Limb (tissue), 2 donors: ENCODE measurements around the gene BEAN1.
"Not testable (repeated sequence)": the region's sequence is repeated elsewhere in the genome, so short reads cannot be mapped to it uniquely, and the experiment has no call there.

ENCODE experiments used
- DNase-seq, 2 donors: peaks; one replicate each; pipeline ENCODE4 v3.0.0-alpha.2; 2016; ENCODE audit errors: extremely low spot score in 2 of 2

The BEAN1 gene

GRCh38 chr16:66440271-66440802 lies 13.2 kb downstream of the BEAN1 start:
- DNase-seq = no peak

GRCh38 chr16:66440970-66441369 lies 13.9 kb downstream of the BEAN1 start:
- no peak for DNase-seq

DNA sequence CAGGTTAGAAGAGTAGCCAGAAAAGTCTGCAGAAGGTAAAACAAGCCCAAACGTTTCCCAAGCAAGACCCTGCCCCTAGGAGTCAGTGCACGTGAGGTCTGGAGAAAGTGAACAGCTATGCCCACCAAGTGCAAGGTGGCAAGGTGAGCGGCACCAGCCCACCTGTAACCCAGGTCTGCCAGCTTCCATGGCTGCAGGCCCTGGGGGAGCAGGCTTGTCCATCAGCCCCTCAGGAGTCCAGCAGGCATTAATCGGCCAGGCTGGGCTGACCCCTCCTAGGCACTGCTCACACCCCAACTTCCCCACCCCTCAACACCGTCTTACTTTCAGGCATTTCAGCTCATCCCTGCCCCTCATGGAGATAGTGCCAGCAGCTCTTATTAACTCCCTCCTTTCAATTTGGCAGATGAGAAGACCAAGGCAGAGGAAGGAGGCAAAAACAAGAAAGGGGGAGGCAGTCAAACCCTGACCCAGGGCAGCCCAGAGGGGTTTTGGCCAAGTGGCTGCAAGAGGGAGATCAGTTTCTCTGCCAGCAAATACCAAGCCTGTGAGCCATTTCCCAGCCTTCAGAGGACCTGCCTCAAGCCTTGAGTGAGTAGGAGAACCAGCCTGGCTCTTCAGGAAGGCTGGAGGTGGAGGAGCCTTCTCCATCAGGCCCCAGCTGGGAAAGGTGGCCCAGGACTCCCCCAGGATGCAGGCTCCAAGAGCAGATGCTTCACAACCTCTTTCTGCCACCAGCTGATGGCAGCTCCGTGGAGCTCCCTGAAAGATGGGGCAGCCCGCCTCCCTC lies 14.7 kb downstream of the BEAN1 start:
- DNase-seq = no peak

DNA sequence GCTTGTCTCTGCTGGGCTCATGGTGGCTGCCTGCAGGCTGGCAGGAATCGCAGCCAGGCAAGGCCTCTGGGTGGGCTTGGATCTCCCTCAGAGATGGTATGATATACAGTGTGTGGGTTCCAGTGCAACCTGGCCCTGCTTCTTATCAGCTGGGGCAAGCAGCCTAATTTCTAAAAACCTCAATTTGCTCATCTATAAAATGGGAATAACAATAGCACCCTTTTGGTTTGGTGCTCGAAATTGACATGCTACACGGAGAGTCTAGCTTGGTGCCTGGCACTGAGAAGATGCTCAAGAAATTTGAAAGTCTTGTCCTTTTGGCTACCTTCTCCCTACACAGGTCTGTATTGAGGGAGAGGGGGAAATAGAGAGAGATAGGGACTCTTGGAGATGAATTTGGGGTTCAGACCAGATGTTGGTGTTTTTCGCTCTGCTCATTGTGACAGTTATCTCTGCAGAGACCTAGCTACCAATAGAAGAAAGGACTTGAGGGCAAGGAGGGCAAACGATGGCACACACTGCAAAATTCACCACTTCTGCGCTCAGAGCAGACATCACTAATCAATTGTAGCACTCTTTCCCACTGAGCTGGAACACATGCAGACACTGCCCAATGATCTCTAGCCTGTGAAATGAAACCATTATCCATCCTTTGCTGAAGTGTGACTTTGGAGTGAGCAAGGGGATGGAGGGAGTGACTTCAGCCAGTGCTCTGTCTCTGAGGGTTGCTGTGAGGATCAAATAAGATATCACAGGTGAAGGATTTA lies 15.6 kb downstream of the BEAN1 start:
- no peak for DNase-seq

DNA sequence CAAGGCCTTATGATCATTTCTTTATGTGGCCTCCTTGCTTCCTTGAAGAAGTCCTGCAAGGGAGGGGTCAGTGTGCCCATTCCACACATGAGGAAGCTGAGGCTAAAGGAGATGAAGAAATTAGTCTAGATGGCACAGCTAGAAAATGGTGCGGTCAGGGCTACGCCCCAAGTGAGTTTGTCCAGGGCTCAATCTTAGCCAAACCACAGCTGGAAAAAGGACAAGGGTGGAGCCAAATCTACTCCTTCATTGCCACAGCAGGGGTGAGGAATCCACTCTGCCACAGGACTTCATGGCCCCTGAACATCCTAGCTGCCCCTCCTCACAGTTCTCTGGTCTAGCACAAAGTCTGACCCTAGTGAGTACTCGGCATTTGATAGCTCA lies 16.2 kb downstream of the BEAN1 start:
- no peak for DNase-seq

DNA sequence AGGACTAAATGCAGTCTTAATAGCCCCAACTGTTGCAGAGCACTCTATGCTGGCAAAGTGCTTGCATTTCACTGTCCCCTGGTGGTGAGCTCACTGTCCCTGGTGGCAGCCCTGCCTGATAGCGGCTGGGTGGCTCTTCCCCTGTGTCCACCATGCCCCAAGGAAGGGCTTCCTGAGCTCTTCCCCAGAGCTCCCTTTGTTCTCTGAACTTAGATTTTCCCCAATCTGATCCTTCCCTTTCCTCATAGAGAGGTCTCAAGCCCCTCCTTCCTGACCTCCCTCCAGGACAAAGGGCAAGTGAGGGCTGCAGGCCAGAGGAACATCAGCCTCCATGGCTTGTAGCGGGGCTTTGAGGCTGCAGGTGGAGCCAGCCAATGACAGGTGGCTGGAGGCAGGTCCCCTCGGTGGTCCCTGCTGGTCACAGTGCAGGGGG lies 17.0 kb downstream of the BEAN1 start:
- DNase-seq = no peak

DNA sequence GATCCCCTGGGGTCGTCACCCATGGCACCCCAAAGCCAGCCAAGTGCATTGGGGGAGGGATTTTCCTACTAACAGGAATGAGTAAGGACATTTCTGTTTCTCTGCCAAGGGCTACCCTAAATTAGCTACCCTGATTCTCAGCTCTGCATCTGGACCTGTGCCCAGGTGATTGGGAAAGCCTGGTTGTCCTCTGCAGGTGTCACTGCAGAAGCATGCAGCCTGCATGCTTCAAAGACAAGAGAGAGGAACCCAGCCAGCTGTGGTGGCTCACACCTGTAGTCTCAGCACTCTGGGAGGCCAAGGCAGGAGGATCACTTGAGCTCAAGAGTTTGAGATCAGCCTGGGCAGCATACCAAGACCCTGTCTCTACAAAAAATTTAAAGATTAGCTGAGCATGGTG lies 19.6 kb downstream of the BEAN1 start:
- DNase-seq = no peak

DNA sequence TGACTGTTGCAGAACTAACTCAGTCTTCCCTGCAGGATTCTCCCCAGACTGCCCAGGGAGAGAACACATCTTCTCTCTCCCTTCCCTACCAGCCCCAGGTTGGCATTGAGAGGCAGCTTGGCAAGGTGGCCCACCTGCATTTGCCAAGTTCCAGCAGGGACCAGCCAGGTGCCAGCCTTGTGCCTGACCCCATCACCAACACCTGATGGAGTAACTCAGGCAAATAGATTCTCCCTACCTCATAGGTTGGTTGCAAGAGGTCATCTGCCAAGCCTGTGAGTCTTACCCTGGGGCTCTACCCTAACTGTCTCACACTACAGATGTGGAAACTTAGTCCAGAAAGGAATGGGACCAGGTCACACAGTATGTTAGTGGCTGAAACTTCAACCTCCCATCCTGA lies 20.4 kb downstream of the BEAN1 start:
- no peak for DNase-seq

DNA sequence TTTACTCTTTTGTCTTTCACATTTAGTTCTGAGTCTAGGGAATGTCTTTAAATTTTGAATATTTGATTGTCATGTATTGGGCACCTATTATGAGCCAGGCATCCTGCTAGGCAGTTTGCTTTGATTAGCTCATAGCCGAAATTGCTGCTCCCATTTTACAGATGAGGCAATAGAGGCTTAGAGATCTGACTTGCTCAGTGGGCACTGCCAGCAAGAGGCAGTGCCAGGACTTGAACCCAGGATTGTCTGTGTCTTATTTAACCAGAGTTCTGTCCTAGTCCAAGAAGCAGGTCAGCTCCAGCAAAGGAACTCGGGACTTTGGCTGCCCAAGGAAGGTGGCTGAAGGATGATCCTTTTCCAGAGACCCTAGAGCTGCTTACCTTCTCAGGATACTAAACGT lies 24.5 kb downstream of the BEAN1 start:
- no peak for DNase-seq

DNA sequence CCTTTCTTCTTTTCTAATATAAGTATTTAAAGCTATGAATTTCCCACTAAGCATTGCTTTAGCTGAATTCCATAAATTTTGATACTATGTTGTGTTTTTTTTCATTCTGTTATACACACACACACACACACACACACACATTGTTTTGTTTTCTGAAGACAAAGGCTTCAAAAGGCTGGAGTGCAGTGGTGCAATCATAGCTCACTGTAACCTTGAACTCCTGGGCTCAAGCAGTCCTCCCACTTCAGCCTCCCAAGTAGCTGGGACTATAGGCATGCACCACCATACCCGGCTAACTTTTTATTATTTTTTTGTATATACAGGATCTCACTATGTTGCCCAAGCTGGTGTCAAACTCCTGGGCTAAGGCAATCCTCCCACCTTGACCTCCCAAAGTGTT lies 26.1 kb downstream of the BEAN1 start:
- not testable (repeated sequence) for DNase-seq

DNA sequence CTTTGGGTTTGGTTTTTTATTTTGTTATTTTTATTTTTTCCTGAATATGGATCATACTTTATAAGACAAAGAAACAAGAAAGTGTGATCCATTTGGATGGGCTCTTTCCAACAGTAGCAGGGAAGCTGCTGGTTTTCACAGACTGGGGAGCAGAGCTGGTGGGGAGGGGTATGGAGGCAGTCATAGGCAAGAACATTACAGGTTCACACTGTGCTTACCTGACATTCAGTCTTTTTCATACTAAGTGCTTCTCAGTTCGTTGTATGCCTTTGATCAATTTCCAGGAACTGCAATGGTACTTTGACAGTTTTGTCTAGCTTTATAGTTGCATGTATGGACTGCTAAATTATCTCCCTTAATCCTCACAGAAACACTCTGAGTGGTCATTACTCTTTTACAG lies 27.7 kb downstream of the BEAN1 start:
- DNase-seq = no peak

- no peak for DNase-seq
These were observed 28.9 kb downstream of the BEAN1 start for GRCh38 chr16:66455970-66456369.

- DNase-seq = no peak
These were observed 30.8 kb downstream of the BEAN1 start for GRCh38 chr16:66457888-66458287.

DNA sequence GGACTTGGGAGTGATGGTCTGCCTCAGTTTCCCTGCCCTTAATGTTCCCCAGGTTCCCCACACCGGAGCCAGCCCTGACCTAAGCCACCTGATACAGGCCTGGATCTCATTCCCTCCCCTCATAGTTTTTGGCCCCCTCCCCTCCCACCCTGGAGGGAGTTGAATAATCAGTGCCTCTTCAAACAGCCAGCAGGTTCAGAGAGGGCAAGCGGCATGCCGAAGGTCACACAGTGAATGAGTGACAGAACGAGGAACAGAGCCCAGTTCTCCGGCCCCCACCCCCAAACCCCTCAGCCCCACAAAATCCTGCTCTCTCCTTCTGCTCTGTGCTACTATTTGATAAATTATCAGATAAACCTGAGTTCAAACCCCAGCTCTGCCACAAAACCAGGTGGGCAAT lies 31.2 kb downstream of the BEAN1 start:
- no peak for DNase-seq

DNA sequence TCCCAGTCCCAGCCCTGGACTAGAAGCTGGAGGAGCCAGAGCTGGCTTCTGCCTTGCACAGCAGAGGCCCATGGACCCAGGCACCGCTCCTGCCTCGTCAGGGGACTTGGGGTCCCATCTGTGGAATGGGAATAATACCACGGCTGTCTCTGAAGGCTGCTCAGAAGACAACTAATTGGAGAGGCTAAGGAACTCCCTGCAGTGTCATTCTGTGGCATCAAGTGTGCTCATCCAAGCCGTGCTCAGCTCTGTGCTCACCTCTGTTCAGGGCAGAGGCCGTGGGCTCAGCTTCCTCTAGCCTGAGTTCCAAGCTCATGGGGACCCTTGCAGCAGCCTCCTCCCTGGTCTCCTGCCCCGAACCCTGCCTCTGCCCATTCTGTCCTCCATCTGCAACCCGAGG lies 31.8 kb downstream of the BEAN1 start:
- no peak for DNase-seq

- no peak for DNase-seq
These were observed 32.8 kb downstream of the BEAN1 start for GRCh38 chr16:66459878-66460277.

GRCh38 chr16:66460703-66461102 lies 33.6 kb downstream of the BEAN1 start:
- DNase-seq = no peak

DNA sequence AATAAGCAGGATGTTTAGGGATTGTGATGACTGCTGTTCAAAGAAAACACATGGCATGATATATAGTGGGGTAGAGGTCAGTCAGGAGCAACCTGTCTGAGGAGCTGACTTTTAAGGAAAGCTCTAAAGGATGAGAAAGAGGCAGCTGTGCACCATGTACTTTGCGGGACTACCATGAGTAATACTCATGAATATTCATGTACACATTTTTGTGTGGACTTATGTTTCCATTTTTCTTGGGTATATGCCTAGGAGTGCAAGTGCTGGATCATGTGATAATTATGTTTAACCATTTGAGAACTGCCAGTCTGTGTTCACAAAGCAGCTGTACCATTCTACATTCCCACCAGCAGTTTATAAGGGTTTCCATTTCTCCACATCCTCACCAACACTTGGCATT lies 35.8 kb downstream of the BEAN1 start:
- DNase-seq = no peak

- not testable (repeated sequence) for DNase-seq
These were observed 38.9 kb downstream of the BEAN1 start for GRCh38 chr16:66465946-66466345.

DNA sequence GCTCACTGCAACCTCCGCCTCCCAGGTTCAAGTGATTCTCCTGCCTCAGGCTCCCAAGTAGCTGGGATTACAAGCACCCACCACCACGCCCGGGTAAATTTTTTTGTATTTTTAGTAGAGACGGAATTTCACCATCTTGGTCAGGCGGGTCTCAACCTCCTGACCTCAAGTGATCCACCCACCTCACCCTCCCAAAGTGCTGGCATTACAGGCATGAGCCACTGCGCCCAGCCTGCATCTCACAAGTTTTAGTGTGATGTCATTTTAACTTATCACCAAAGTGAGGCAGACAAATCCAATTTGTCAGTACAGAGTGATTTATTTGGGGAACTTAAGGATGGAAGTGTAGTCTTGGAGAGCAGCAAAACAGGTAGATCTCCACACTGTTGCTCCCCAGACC lies 39.5 kb downstream of the BEAN1 start:
- DNase-seq = not testable (repeated sequence)

- no peak for DNase-seq
These were observed 40.5 kb downstream of the BEAN1 start for GRCh38 chr16:66467611-66468010.

GRCh38 chr16:66468321-66468965 lies 41.3 kb downstream of the BEAN1 start:
- no peak for DNase-seq
